ENCODE measurements around the gene ADAMTS14.

Gene ADAMTS14

DNA sequence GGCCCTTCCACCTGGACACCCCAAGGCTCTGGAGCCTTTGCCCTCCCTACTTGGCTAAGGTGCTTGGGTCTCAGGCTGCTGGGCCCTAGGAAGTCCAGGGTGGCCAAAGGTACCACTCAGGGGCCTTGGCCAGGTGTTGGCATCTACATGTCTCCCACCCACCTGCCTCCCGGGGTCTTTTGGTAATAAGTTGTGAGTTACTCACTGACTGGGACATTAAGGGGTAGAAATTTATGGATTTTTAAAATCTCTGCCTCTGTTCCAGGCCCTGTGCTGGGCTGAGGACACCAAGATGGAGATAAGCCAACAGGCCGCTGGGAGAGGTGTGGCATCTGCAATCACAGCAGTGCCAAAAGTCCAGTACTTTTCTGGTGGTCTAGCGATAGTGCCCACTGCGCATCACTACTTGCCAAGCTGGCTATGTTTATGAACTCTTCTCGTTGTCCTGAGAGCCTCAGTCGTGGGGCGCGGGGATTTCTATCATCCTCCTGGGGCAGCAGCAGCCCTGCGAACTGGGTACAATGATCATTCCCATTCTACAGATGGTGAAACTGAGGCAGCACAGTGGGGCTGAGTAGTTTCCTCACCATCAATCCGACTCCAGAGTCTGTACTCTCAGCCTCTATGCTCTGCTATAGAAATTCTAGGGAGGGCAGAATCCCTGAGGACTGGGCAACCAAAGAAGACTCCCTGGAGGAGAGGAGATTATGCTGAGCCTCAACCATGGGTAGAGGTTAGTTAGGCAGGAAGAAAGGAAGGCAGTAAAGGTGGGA, 76.7 kb downstream of the ADAMTS14 start:
- TF ChIP-seq, protein P1, sequence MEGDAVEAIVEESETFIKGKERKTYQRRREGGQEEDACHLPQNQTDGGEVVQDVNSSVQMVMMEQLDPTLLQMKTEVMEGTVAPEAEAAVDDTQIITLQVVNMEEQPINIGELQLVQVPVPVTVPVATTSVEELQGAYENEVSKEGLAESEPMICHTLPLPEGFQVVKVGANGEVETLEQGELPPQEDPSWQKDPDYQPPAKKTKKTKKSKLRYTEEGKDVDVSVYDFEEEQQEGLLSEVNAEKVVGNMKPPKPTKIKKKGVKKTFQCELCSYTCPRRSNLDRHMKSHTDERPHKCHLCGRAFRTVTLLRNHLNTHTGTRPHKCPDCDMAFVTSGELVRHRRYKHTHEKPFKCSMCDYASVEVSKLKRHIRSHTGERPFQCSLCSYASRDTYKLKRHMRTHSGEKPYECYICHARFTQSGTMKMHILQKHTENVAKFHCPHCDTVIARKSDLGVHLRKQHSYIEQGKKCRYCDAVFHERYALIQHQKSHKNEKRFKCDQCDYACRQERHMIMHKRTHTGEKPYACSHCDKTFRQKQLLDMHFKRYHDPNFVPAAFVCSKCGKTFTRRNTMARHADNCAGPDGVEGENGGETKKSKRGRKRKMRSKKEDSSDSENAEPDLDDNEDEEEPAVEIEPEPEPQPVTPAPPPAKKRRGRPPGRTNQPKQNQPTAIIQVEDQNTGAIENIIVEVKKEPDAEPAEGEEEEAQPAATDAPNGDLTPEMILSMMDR (IDR thresholded peaks at IDR 0.05; ENCODE audit: low read length, missing control alignments) = no peak
- DNase-seq (ENCODE audit: low read depth) = no peak
- no peak overlapping the region for H3K4me3 ChIP-seq (replicated peaks; ENCODE audit: low read depth, low read length)

DNA sequence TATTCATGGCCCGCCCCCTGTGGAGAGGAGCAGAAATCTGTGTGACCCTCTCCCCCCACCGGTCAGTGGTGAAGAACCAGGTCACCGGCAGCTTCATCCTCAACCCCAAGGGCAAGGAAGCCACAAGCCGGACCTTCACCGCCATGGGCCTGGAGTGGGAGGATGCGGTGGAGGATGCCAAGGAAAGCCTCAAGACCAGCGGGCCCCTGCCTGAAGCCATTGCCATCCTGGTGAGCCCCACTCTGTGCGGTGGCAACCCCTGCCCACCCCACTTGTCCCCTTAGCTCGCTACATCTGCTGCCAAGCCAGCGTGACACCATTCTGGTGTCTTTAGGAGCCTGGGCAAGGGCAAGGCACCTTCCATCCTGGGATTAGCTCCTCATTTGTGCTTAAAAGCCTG, 77.5 kb downstream of the ADAMTS14 start:
- TF ChIP-seq, protein P1 (IDR thresholded peaks at IDR 0.05; ENCODE audit: low read length, missing control alignments) = no peak
- H3K4me3 ChIP-seq (replicated peaks; ENCODE audit: low read depth, low read length) = no peak overlapping the region
- DNase-seq (ENCODE audit: low read depth) = no peak

DNA sequence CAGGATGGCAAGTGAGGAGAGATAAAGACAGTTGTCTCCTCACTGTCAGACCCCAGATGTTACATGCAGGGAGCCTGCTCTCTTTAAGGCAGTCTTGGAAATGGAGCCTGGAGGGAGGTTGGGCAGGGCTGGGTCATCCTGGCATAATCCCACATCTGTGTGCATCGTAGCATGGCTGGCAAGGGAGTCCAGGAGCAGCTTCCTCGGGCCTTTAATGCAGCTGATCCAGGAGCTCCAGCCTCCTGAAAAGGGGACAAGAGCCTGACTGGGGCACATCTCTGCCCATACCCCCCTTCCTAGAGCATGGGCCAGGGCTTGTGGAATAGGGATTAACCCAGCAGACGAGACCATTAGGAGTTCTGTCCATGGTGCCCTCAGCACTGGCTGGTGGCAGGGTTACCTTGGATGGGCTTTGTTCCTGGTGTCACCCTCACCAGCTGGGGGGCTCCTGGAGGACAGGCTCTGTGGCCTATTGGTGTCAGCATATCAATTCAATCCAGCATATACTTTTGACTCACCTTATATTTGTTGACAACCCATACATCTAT, 77.9 kb downstream of the ADAMTS14 start:
- no peak overlapping the region for H3K4me3 ChIP-seq (replicated peaks; ENCODE audit: low read depth, low read length)
- TF ChIP-seq, protein P1 (IDR thresholded peaks at IDR 0.05; ENCODE audit: low read length, missing control alignments) = no peak
- no peak for DNase-seq (ENCODE audit: low read depth)

DNA sequence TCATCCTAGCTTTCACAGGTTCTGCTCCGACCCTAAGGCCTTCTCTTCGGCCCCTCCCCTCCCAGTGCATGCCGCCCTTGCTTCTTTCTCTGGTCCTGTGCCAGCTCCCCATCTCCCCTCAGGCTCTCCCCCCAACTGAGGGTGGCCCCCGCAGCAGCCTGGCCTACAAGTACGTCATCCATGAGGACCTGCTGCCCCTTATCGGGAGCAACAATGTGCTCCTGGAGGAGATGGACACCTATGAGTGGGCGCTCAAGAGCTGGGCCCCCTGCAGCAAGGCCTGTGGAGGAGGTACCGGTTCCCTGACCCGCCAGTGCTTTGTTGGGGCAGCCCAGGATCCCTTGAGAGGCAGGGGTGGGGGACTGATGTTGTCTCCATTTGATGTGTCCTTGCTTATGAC, 79.0 kb downstream of the ADAMTS14 start:
- TF ChIP-seq, protein P1 (IDR thresholded peaks at IDR 0.05; ENCODE audit: low read length, missing control alignments) = no peak
- H3K4me3 ChIP-seq (replicated peaks; ENCODE audit: low read depth, low read length) = no peak overlapping the region
- DNase-seq (ENCODE audit: low read depth) = no peak

DNA sequence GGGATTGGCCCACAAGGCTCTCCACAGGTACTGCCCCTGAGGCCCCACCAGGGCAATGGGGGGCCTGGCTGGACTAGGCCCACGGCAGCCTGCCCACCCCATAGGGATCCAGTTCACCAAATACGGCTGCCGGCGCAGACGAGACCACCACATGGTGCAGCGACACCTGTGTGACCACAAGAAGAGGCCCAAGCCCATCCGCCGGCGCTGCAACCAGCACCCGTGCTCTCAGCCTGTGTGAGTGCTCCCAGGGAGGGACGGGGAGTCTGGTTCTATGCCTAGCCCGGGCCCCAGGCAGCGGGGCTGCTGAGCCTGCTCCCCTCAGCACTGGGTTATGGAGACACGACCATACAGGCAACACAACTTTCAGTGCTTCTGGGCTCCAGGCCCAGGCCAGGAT, 79.7 kb downstream of the ADAMTS14 start:
- TF ChIP-seq, protein P1 (IDR thresholded peaks at IDR 0.05; ENCODE audit: low read length, missing control alignments) = no peak
- no peak overlapping the region for H3K4me3 ChIP-seq (replicated peaks; ENCODE audit: low read depth, low read length)
- DNase-seq (ENCODE audit: low read depth) = no peak

DNA sequence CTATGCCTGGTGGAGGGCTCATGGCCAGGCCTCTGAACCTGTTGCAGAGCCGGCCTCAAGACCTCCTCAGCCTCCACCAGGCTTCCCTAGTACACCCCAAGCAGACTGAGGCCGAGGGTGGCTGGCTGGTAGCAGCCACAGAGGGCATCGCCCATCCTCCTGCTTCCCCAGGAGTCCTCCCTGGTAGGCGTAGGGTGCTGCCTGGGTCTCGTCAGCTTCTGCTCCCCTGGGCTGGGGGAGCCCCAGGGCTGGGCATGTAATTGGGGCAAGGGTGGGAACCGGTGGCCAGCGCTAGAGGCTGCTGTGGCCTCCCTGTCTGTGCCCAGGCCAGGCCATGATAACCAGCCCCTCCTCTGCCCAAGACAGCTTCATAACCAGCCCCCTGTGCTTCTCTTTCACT, 80.3 kb downstream of the ADAMTS14 start:
- no peak overlapping the region for H3K4me3 ChIP-seq (replicated peaks; ENCODE audit: low read depth, low read length)
- TF ChIP-seq, protein P1 (IDR thresholded peaks at IDR 0.05; ENCODE audit: low read length, missing control alignments) = no peak
- no peak for DNase-seq (ENCODE audit: low read depth)
